Glomerular endothelial cell (primary cell): ENCODE data around the gene STK11IP. TPM values are rescaled to one million over a fixed set of nuclear protein-coding genes. Genes with fewer than 3 reads are reported as not detected.
"Not testable (repeated sequence)": the region's sequence is repeated elsewhere in the genome, so short reads cannot be mapped to it uniquely, and the experiment has no call there.

Experiments used
- DNase-seq: peaks from one replicate; pipeline ENCODE4 v3.0.0-alpha.2; 2011; ENCODE audit warnings: low read depth, low spot score; ENCODE audit errors: extremely low read depth
- total RNA-seq: library from RNA; depleted of rRNA; stranded (reverse); fragments of >200 nt; gene quantifications from 2 replicates; pipeline ENCODE4 v1.2.3, GENCODE V29; 2015

STK11IP gene
- total RNA-seq, 1 donor from 2014 or later, result 12.3 TPM

DNA sequence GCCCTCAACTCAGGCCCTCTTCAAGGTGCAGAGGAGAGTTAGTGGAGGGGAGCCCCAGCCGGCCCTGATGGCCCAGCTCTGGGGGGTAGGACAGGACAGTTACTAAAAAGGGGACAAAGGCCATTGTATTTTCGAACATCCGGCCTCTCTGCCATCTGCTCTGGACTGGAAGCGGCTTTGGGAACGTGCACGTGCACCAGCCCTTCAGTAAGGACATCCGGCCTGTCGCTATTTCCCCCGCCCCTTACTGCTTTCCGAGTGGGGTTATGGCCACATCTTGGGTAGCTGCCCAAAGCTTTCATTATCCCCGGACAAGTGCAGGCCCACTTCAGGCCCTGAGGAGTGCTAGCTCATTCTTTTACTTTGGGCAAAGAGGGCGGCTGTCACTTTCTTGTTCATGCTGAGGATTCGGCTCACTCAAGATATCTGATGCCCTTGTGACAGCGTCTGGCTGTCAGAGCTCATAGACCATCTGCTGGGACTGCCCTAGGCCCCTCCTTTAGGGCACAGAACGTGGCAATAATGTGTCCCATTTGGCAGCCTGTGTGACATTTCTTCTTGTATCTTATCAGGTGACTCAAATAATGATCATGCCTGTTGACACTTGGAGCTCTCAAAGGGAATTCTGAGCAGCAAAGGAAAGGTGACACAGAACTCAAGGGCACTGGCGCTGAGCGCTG, 47.3 kb downstream of the STK11IP start:
- DNase-seq, result no peak

DNA sequence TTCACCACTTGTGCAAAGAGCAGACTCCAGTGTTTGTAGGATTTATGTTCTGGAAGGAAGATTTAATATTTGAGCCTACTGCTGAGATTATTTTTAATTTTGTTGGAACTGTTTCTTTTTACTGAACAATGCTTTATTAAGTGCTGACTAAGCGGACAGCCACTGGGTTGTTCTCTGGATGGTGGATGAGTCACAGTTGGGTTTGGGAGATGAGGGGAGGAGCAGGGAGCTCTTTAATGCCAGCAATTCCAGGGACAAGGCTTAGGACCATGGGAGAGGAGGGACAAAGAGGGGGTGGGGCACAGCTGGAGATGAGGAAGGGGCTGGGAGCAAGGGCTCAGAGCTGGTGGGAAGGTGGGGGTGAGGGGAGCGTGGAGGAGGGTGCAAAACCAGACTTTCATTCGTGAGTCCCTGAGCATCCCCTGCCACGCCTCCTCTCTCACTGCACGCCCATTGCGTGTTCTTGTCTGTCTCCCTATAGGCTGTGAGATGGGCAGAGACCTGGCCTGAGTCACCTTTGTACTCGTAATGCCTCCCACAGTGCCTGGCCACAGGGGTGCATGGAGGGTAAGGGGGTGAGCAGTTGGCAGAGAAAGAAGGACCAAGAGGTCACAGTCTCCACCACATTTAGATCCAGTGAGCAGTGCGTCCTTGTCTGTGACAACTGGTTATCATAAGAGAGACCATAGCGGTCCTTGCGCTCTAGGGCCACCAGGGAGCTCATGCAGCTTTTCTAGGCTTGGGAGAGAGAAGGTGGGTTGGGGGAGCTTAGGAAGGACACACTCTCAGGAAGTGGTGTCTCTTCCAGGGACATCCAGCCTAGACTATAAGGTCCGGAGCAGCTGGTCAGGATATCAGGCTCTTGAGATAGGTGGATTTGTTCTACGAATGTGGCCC, 48.2 kb downstream of the STK11IP start:
- no peak for DNase-seq

DNA sequence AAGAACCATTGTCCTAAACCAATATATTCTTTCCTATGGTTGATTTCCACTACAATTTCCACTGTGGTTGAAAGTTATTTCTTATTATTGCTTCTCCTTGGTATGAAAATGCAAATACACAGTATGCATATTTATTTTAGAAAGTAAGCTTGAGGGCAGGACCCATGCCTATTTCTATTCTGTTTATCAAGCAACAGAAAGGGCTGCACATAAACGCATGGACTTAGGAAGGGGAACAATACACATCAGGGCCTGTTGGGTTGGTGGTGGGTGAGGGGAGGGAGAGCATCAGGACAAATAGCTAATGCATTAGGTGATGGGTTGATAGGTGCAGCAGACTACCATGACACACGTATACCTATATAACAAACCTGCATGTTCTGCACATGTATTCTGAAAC, 50.5 kb downstream of the STK11IP start:
- no peak for DNase-seq

GRCh38 chr2:219648963-219649362, 51.3 kb downstream of the STK11IP start:
- DNase-seq, result no peak

DNA sequence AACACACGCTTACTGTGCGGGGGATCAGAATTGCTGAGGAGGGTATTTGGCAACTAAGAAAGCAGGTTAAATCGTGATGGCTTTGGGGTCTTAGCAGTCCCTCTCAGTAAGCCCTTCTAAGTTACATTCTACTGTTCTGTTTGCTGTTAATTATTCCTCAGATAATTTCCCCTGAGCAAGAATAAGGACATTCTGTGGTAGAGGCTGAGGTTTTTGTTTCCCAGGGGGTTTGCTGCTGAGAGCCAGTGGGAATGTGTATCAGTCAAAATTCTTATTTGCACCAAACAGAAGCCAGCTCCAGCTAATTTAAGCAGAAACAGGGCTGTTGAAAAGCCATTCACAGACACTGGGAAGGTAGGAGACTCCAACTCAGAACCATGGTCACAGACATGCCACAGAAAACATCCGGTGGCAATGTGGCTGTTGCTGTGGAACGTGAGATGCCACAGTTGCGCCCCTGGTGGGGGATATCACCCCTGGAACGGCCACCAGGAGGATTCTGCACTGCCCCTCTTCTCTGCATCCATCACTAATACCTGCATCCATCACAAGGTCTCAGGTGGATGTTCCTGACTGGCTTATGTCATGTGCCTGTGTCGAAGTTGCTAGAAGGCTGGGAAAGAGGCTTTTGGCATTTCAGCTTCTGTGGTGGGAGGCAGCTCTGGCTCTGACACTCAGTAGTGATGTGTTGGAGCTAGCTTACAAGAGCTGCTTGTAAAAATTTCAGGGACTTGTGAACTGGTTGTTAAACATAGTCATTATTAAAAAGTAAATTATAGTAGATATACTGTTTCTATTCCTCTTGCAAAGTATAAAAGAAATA, 53.0 kb downstream of the STK11IP start:
- no peak for DNase-seq

- DNase-seq, result not testable (repeated sequence)
Observed at GRCh38 chr2:219651656-219652055, 54.0 kb downstream of the STK11IP start.

DNA sequence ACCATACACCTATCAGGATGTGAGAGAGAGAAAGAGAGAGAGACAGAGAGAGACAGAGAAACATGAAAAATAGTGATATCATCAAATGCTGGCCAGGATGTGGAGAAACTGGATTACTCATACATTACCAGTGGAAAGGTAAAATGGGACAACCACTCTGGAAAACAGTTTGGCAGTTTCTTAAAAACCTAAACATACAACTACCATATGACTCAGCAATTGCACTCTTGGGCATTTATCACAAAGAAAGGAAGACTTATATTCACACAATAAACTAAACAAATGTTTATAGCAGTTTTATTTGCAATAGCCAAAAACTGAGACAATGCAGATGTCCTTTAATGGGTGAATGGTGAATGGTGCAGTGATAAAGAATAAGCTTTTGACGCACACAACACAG, 58.9 kb downstream of the STK11IP start:
- DNase-seq, result no peak

DNA sequence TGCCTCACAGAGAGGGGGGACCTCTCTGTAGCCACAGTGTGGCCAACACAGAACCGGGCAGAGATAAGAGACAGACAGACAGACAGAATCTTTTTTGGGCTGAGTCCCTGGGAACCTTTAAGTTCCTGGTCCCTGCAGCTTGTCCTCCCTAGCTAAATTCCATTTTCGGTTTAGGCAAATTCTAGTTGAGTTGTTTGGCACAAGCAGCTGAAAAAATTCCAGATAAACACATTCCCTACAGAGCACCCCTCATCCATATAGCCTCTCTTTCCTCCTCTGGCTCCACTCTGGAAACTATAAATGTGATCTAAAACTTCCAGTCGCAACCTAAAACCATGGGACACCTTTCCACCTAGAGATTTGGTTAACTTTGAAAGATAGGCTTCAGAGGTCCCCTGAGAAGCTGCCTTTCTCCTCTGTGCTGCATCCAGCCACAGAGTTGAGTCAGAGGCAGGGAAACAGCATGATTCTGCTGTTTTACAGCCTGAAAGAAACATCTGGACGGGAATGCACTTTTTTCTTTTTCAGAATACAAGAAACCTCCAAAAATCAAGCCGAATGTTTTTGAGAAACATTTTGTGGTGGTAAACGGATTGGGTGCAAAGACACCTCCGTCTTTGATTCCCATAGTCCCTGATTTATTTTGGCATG, 60.7 kb downstream of the STK11IP start:
- no peak for DNase-seq

- DNase-seq, result no peak
Observed at GRCh38 chr2:219658874-219659273, 61.2 kb downstream of the STK11IP start.

- no peak for DNase-seq
Observed at GRCh38 chr2:219661197-219661954, 63.7 kb downstream of the STK11IP start.

DNA sequence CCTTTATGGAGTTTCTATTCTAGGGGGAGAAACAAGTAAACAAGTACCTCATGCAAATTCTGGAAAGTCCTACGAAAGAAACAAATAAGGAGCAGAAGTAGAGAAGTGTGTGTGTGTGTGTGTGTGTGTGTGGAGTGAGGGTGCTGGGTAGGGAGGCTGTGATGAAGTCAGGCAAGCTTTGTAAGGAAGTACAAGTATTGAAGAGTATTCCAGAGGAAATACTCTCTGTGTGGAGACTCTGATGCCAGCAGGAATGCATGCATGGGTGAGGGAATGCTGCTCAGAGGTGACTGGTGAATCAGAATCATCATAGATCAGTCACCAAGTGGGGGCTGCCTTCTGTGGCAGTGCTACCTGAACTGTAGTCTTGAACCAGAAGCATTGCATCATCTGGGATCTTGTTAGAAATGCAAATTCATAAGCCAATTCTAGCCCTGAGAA, 64.3 kb downstream of the STK11IP start:
- no peak for DNase-seq

DNA sequence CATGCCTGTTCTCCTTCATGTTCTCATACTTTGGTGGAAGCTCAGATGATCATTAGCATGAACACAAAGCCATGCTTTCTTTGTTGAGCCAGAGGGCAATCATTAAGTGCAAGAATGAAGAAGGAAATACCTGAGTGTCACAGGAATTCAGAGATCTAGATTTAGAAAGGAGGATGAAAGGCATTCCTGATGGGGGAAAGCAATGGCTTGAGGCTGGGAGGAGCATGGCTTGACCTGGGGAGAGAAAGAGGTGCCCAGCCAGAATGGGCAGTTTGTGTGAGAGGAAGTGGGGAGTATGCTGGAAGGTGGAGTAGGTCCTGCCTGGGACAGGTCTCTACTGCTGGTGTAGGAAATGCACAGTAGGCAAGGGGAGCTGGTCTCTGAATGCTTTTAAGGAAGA, 64.9 kb downstream of the STK11IP start:
- no peak for DNase-seq

DNA sequence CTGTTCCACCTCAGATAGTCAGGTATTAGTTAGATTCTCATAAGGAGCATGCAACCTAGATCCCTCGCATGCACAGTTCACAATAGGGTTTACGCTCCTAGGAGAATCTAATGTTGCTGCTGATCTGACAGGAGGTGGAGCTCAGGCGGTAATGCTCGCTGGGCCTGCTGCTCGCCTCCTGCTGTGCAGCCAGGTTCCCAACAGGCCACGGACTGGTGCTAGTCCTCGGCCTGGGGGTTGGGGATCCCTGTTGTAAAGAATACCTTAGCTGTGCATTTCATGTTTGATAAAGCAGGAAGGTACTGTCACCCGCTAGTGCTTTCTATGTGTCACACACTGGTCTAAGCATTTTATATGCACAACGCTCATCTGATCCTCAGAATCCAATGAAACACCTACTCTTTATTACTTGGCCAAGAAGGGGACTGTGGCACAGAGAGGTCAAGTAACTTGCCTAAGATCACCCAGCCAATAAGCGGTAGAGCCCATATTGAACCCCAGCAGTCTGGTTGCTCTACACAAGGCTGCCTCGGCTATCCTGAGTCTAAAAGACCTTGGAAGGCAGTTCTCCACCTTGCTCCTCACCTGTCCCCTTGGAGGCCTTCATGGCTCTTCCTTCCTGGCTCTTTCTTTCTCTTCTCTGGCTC, 65.6 kb downstream of the STK11IP start:
- DNase-seq, result no peak

- no peak for DNase-seq
Observed at GRCh38 chr2:219664041-219664440, 66.4 kb downstream of the STK11IP start.

- DNase-seq, result no peak
Observed at GRCh38 chr2:219664944-219665343, 67.3 kb downstream of the STK11IP start.

- no peak for DNase-seq
Observed at GRCh38 chr2:219665926-219666325, 68.3 kb downstream of the STK11IP start.
